Gastroesophageal sphincter (tissue), 3 donors: ENCODE results near the gene CFAP90.

Source experiments
- CTCF ChIP-seq, 4 experiments: fragments of 200-600 bp in 2 of 4; fragments of 450-650 bp in 2 of 4; sonication (generic) in 1 of 4; IDR thresholded peaks; one replicate each; pipeline ENCODE4 v1.5.1; 2017 to 2019; ENCODE audit warnings: antibody characterized with exemption in 4 of 4, mild to moderate bottlenecking in 2 of 4, moderate library complexity in 2 of 4
- POLR2A ChIP-seq, 2 donors: fragments of 450-650 bp; IDR thresholded peaks; one replicate each; pipeline ENCODE4 v1.6.1; 2017; ENCODE audit warnings: antibody characterized with exemption in 2 of 2, mild to moderate bottlenecking in 2 of 2, moderate library complexity in 1 of 2
- POLR2AphosphoS5 ChIP-seq: sonication (generic); formaldehyde crosslinking; IDR thresholded peaks from one replicate; pipeline ENCODE4 v1.6.1; 2017; ENCODE audit warnings: antibody characterized with exemption

- TF ChIP-seq CTCF (IDR thresholded peaks at IDR 0.05) (no peak), POLR2AphosphoS5 (no peak), POLR2A (IDR thresholded peaks at IDR 0.05) (no peak)
These were observed 18.7 kb upstream of the CFAP90 start for GRCh38 chr5:7869474-7870136.
